WERI-Rb-1 (cell line): ENCODE data around the gene ATP6V0D1.

Experiments used
- DNase-seq: peaks from one replicate; pipeline ENCODE4 v3.0.0-alpha.2; 2020
- H3K27ac ChIP-seq: fragments of 250-450 bp; sonication (Bioruptor Pico); 2 replicates; pipeline ENCODE4 v1.5.1; 2020; ENCODE audit warnings: mild to moderate bottlenecking, moderate library complexity
- H3K27me3 ChIP-seq: fragments of 250-450 bp; sonication (Bioruptor Pico); 2 replicates; pipeline ENCODE4 v1.5.1; 2021; ENCODE audit warnings: mild to moderate bottlenecking, low read depth, moderate library complexity; ENCODE audit not compliant: insufficient read depth, severe bottlenecking
- H3K36me3 ChIP-seq: fragments of 250-450 bp; sonication (Bioruptor Pico); 2 replicates; pipeline ENCODE4 v1.5.1; 2020; ENCODE audit warnings: mild to moderate bottlenecking, moderate library complexity
- H3K4me3 ChIP-seq: 2 replicates; pipeline ENCODE4 v1.5.1; 2011; ENCODE audit warnings: low read depth, mild to moderate bottlenecking, control low read depth, low read length
- H3K9me3 ChIP-seq: fragments of 250-450 bp; sonication (Bioruptor Pico); 2 replicates; pipeline ENCODE4 v1.5.1; 2021; ENCODE audit warnings: mild to moderate bottlenecking, moderate library complexity; ENCODE audit not compliant: severe bottlenecking
- TF ChIP-seq, protein P1 (sequence below): IDR thresholded peaks from 2 replicates; pipeline ENCODE4 v1.5.1; 2011; ENCODE audit warnings: low read depth, mild to moderate bottlenecking, control low read depth, inconsistent platforms, low read length

Gene ATP6V0D1

DNA sequence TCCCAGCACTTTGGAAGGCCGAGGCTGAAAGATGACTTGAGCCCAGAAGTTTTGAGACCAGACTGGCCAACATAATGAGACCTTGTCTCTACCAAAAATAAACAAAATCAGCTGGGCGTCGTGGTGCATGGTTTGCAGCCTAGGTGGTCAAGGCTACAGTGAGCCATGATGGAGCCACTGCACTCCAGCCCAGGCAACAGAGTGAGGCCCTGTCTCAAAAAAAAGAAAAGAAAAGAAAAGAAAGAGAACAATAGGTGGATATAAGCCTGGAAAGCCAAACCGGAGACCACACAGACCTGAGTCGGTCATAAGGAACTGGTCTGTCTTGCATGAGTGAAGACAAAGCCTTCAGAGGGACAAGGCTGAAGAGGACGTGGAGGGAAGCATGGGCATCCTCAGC is 14.4 kb downstream of the ATP6V0D1 start:
- H3K36me3 ChIP-seq: peaks cover 6% of the 10 kb centered on the region
- no peaks in the 10 kb centered on the region for H3K9me3 ChIP-seq
- TF ChIP-seq, protein P1, sequence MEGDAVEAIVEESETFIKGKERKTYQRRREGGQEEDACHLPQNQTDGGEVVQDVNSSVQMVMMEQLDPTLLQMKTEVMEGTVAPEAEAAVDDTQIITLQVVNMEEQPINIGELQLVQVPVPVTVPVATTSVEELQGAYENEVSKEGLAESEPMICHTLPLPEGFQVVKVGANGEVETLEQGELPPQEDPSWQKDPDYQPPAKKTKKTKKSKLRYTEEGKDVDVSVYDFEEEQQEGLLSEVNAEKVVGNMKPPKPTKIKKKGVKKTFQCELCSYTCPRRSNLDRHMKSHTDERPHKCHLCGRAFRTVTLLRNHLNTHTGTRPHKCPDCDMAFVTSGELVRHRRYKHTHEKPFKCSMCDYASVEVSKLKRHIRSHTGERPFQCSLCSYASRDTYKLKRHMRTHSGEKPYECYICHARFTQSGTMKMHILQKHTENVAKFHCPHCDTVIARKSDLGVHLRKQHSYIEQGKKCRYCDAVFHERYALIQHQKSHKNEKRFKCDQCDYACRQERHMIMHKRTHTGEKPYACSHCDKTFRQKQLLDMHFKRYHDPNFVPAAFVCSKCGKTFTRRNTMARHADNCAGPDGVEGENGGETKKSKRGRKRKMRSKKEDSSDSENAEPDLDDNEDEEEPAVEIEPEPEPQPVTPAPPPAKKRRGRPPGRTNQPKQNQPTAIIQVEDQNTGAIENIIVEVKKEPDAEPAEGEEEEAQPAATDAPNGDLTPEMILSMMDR: no peak
- no peak overlapping the region for H3K27ac ChIP-seq
- DNase-seq: no peak
- H3K27me3 ChIP-seq: no peaks in the 10 kb centered on the region
- H3K4me3 ChIP-seq: no peak overlapping the region

DNA sequence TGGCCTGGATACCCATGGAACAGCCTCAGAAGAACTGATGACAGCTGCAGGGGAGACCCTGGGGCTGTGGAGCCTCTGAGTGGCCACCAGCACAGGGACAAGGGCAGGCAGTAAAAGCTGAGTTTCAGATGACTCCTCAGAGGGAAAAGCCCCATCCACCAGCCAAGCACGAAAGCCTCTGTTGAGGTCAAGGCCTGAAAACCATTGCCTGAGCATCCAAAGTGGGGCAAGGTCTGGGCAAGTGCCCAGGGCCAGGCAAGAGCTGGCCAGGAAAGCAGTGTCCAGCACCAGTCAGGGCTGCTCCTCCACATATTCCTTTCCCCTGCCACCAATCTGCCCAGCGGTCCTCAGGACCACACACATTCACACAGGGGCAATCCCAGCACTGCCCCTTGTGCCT is 16.4 kb downstream of the ATP6V0D1 start:
- DNase-seq: no peak
- Histone ChIP-seq H3K4me3 (no peak overlapping the region), H3K36me3 (peaks cover 6% of the 10 kb centered on the region), H3K27ac (no peak overlapping the region), H3K9me3 (no peaks in the 10 kb centered on the region), H3K27me3 (no peaks in the 10 kb centered on the region)
- TF ChIP-seq, protein P1: no peak

DNA sequence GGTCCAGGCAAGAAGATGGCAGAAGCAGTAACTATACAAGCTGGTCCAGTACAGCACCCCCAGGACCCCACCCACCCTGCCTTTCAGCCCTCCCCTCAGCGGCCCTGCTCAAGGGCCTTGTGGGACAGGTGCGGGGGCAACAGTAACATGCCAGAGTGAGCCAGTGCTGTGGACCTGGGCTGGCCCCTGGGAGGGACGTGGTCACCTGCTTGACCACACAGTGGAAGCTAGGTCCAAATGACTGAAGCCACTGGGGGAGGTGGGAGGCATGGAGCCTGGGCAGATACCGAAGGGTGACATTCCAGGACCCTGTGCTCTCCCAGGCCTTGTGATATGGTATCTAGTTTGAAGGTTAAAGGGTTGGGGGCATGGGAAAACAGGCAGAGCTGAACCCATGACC is 17.3 kb downstream of the ATP6V0D1 start:
- Histone ChIP-seq H3K36me3 (peaks cover 6% of the 10 kb centered on the region), H3K9me3 (no peaks in the 10 kb centered on the region), H3K4me3 (no peak overlapping the region), H3K27me3 (no peaks in the 10 kb centered on the region), H3K27ac (no peak overlapping the region)
- TF ChIP-seq, protein P1: no peak
- no peak for DNase-seq

DNA sequence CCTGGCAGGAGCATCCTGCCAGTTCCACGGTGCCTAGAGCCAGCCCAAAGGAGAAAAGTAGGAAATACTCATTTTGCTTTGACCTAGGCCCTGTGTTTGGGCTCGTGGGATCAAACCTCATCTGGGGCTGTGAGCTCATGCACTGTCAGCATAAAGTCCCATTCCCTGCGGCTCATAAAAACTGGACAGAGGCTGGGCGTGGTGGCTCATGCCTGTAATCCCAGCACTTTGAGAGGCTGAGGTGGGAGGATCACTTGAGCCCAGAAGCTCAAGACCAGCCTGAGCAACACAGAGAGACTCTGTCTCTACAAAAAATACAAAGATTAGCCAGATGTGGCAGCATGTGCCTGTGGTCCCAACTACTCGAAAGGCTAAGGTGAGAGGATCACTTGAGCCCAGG is 17.9 kb downstream of the ATP6V0D1 start:
- Histone ChIP-seq H3K9me3 (no peaks in the 10 kb centered on the region), H3K27ac (no peak overlapping the region), H3K36me3 (peaks cover 6% of the 10 kb centered on the region), H3K27me3 (no peaks in the 10 kb centered on the region), H3K4me3 (no peak overlapping the region)
- TF ChIP-seq, protein P1: no peak
- no peak for DNase-seq

DNA sequence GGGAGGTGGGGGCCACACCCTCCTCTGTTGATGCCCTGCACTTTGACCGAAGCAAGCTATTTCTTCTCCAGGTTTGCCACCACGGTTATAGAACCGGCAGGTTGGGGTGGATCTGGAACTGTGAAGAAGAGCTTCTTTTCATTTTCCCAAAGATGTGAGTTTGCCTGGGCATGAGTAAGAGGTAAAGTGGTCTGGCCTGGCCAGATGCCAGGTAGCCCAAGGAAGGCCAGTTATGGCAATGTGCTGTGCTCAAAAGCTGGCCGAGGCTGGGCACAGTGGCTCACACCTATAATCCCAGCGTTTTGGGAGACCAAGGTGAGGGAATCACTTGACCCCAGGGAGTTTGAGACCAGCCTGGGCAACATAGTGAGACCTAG is 18.7 kb downstream of the ATP6V0D1 start:
- Histone ChIP-seq H3K27ac (no peak overlapping the region), H3K4me3 (no peak overlapping the region), H3K27me3 (no peaks in the 10 kb centered on the region), H3K36me3 (peaks cover 6% of the 10 kb centered on the region), H3K9me3 (no peaks in the 10 kb centered on the region)
- DNase-seq: no peak
- TF ChIP-seq, protein P1: no peak

DNA sequence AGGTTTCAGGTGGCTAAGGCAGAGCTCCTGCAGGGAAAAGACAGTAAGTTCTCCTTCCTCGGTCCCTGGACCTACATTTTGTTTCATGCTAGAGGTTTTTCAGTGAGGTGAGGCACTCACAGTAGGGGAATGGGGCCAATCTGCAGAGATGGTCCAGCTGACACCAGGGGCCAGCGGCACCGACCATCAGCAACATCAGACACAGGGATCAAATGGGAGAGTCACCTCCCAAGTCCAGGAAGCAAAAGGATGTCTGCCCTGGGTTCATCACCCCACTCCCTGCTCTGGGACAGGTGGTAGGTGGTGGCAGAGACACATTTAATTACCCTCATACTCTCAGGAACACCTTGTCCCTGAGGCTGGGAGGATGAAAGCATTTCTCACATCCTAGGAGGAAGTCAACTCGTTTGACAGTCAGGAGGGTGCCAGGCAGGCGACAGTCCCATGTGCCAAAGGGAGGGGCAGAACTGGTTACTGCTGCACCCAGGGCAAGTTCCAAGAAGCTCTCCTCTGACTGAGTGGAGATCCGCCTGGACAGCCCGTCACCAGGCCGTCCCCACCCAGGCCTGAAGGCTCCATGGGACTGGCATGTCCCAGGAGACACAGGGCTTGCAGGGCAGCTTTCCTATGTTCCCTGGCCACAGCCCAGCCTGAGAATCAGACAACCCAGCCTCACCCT is 19.2 kb downstream of the ATP6V0D1 start:
- no peaks in the 10 kb centered on the region for H3K9me3 ChIP-seq
- no peak overlapping the region for H3K4me3 ChIP-seq
- H3K27ac ChIP-seq: no peak overlapping the region
- TF ChIP-seq, protein P1: no peak
- DNase-seq: no peak
- H3K36me3 ChIP-seq: peaks cover 6% of the 10 kb centered on the region
- H3K27me3 ChIP-seq: no peaks in the 10 kb centered on the region
